Endothelial cell of umbilical vein (primary cell): ENCODE data around the gene IFIT1B.

ENCODE experiments used
- EZH2 ChIP-seq: IDR thresholded peaks from 2 replicates; pipeline ENCODE4 v1.6.1; 2012; ENCODE audit warnings: borderline replicate concordance, low read depth, mild to moderate bottlenecking, moderate library complexity, low read length, inconsistent platforms; ENCODE audit not compliant: severe bottlenecking
- TF ChIP-seq, protein P1 (sequence below), 2 donors: IDR thresholded peaks; 1 replicate in 1 of 2; 2 replicates in 1 of 2; pipeline ENCODE4 v1.5.1; 2011; ENCODE audit warnings: low read length in 2 of 2, mild to moderate bottlenecking in 2 of 2, moderate library complexity in 2 of 2, control low read depth in 1 of 2, inconsistent platforms in 1 of 2, low read depth in 1 of 2; ENCODE audit not compliant: insufficient read depth in 1 of 2; ENCODE audit errors: extremely low read depth in 1 of 2
- TF ChIP-seq, protein P2 (sequence below): IDR thresholded peaks from 2 replicates; pipeline ENCODE4 v1.6.1; 2011; ENCODE audit not compliant: insufficient read depth, insufficient read length

DNA sequence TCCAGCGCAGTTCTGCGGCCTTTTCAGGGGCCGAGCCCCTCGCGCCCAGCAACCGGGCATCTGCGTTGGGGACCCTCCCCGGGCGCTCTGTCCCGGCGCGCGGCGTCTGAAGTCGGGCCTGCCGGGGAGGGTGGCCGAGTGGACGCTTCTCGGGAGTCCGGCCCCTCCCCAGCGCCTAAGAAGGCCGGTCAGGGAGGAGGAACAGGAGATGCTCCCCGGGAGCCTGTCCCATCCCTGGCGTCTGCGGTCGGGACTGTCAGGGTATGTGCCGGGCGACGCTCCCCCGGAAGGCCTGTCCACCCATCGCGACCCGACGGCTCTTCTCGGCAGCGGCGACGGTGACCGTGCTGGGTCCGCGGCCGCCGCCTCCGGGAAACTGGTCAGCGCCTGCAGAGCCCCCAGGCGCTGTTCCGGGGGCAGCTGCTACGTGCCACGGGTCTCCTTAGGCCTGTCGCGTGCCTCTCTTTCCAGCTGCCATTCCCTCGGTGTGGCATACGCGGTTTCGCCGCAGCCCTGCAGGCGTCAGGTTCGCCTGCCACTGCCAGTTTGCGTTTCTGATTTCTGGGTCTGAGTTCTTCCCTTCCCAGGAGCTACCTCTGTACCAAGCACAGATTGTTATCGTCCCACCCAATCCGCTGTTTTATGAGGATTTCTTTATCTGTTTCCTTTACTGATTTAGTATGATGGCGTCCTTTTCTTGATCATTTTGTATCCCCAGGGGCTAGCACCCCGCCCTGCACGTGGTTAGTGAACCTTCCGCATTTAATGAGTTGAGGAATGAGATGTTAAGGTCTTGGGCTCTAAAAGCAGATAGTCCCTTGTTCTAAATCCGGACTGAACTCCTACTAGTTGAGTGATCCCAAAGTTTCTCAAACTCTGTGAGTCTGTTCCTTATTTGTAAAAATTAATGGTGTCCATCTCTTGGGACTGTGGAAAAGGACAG, 37.3 kb downstream of the IFIT1B start:
- TF ChIP-seq, protein P1, sequence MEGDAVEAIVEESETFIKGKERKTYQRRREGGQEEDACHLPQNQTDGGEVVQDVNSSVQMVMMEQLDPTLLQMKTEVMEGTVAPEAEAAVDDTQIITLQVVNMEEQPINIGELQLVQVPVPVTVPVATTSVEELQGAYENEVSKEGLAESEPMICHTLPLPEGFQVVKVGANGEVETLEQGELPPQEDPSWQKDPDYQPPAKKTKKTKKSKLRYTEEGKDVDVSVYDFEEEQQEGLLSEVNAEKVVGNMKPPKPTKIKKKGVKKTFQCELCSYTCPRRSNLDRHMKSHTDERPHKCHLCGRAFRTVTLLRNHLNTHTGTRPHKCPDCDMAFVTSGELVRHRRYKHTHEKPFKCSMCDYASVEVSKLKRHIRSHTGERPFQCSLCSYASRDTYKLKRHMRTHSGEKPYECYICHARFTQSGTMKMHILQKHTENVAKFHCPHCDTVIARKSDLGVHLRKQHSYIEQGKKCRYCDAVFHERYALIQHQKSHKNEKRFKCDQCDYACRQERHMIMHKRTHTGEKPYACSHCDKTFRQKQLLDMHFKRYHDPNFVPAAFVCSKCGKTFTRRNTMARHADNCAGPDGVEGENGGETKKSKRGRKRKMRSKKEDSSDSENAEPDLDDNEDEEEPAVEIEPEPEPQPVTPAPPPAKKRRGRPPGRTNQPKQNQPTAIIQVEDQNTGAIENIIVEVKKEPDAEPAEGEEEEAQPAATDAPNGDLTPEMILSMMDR (IDR thresholded peaks at IDR 0.05; ENCODE audit: extremely low read depth in 1 of 2, insufficient read depth in 1 of 2, low read depth in 1 of 2, low read length in 2 of 2), result peak in 1 of 2 donors; percentile 4
- TF ChIP-seq EZH2, result no peak
- TF ChIP-seq, protein P2, sequence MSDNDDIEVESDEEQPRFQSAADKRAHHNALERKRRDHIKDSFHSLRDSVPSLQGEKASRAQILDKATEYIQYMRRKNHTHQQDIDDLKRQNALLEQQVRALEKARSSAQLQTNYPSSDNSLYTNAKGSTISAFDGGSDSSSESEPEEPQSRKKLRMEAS, result no peak
